Neural cell (in vitro differentiated cells): Measurements from ENCODE around the gene CEACAM21.
"Not testable (repeated sequence)": the region's sequence is repeated elsewhere in the genome, so short reads cannot be mapped to it uniquely, and the experiment has no call there.

Experiments
- CTCF ChIP-seq: fragments of 450-650 bp; IDR thresholded peaks from 2 replicates; pipeline ENCODE4 v1.5.1; 2014; ENCODE audit warnings: antibody characterized with exemption, mild to moderate bottlenecking, moderate library complexity; ENCODE audit not compliant: poor library complexity, severe bottlenecking
- EZH2 ChIP-seq: fragments of 200-600, 300-800 bp; shearing (Covaris generic), sonication (generic); IDR thresholded peaks from 2 replicates; pipeline ENCODE4 v1.6.1; 2014; ENCODE audit warnings: antibody characterized with exemption, low read length, borderline replicate concordance, mild to moderate bottlenecking; ENCODE audit not compliant: insufficient read depth, poor library complexity, severe bottlenecking
- MXI1 ChIP-seq: fragments of 450-650 bp; conservative IDR thresholded peaks from 2 replicates; pipeline ENCODE4 v1.6.1; 2014; ENCODE audit warnings: antibody characterized with exemption, mild to moderate bottlenecking; ENCODE audit not compliant: poor library complexity, severe bottlenecking
- POLR2AphosphoS5 ChIP-seq: IDR thresholded peaks from 2 replicates; pipeline ENCODE4 v1.6.1; 2012
- RAD21 ChIP-seq: fragments of 450-650 bp; conservative IDR thresholded peaks from 2 replicates; pipeline ENCODE4 v1.6.1; 2014; ENCODE audit warnings: antibody characterized with exemption, mild to moderate bottlenecking, moderate library complexity
- REST ChIP-seq: IDR thresholded peaks from 2 replicates; pipeline ENCODE4 v1.6.1; 2012; ENCODE audit warnings: borderline replicate concordance
- TAF1 ChIP-seq: IDR thresholded peaks from 2 replicates; pipeline ENCODE4 v1.6.1; 2012; ENCODE audit warnings: low read depth

GRCh38 chr19:41582577-41583182 lies 6.7 kb downstream of the CEACAM21 start:
- TF ChIP-seq RAD21, POLR2AphosphoS5, CTCF, MXI1, REST, TAF1, EZH2: not testable (repeated sequence)
